DMS 273 (cell line): ENCODE data around the gene OR5B17.
"Not testable (repeated sequence)": the region's sequence is repeated elsewhere in the genome, so short reads cannot be mapped to it uniquely, and the experiment has no call there.

ENCODE experiments used
- DNase-seq: peaks from one replicate; lab custom pipeline; 2025; ENCODE audit not compliant: unreplicated experiment; lab: John Stamatoyannopoulos, UW

The OR5B17 gene

DNA sequence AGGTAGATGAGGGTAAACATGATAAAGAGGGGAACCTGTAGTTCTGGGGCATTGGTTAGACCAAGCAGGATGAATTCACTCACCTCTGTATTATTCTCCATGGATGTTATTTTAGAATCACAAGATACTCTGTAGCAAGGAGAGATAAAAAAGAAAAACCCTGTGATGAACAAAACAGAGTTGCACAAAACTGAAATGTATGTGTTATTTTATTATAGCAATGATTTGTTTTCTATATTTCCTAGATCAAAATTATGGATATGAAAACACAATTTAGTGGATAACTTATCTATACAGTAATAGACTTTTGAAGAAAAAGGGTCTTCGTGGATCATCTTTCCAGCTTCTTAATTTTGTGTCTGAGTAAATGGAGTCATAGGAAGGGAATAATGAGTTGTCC lies at the start of gene OR5B17:
TSS of gene OR5B17 (minus strand) at position 101 of the 400 bp plus-strand sequence. CDS start at position 101, 0 bp downstream.
- DNase-seq, result no peak

DNA sequence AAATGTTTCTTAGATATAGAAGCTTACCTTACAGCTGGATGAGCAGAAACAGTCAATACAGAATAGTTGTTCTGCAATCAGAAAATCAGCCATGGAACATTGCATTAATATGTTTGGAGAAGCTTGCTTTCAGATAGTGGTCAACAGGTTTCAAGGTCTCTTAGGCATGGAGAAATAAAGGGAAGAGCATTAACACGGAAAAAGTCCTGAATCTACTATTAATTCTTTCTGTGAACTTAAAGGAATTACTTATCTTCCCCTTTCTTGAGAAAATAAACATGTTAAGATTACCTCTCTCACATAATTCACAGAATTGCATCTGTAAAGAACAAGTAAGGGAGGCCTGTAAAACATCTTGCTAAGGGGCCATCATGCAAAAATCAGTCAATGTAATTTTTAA lies 47.9 kb upstream of the OR5B17 start, which contains the start of gene OR5B3:
TSS of gene OR5B3 (minus strand) at position 101 of the 400 bp plus-strand sequence. CDS start 3,465 bp downstream, outside the sequence.
- DNase-seq, result no peak

DNA sequence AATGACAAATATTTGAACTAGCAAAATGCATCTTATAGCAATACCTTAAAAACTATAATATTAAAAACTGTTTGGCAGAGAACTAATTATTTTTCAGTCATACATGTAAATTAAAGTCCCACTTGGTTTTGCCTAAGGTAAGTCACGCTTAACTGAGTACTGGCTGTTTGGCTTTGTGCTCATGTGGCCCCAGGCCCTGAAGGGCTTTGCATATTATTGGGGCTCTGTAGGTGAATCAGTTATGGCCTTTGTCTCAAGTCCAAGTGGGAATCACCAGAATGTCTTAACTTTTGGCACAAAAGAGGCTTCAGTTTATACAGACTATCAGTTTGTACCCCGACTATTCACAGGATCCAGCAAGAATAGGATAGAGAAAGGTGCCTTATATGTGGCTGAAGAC lies 40.8 kb upstream of the OR5B17 start:
- DNase-seq, result not testable (repeated sequence)

DNA sequence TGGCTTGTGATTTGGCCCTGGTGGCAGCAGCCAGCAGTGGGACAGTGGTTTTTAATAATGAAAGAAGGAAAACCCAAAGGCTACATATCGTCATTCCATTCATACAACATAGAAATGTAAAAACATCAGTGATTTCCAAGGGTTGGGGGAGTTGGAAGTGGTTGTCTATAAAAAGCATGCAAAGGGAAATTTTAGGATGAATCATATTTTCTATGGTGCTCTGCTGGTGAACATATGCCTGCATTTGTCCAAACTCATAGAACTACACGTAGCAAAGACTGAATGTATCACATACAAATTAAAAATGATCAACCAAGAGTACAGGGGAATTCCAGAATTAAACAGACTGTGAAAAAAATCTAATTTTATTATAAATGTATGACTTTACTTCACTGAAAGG lies 36.7 kb upstream of the OR5B17 start:
- DNase-seq, result no peak

DNA sequence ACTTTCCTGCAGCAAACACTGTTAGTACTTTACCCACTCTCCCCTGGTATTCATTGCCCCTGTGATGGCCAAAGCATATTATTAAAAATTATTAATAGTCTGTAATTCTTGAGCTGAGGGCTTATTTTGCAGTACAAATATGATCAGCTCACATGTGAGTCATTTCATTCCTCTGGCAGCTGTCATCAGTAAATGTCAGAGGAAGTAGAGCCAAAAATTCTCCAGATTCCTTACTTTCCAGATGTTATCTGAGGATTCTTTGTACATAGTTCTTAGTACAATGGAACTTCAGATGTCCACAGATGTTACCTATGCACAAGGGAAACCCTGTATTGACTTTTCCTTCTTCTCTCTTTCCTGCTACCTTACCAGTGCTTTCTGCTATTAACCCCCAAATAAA lies 35.3 kb upstream of the OR5B17 start:
- DNase-seq, result no peak

DNA sequence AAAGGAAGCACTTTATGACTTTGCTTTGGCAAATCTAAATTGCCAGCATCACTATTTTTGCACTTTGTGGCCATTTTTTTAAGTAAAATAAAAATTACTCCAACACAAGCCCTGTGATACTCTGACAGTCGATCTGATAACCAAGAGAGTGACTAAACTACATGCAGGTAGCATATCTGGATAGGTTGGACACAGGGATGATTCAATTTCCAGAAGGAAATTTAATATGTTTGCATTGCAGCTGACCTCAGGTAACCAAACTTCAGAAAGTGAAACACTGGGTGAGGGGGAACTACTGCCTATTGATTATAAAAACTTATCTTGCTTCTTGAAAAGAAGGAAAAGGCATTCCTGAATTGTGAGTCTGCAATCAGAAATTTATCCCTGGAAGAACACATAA lies 33.9 kb upstream of the OR5B17 start:
- DNase-seq, result no peak

DNA sequence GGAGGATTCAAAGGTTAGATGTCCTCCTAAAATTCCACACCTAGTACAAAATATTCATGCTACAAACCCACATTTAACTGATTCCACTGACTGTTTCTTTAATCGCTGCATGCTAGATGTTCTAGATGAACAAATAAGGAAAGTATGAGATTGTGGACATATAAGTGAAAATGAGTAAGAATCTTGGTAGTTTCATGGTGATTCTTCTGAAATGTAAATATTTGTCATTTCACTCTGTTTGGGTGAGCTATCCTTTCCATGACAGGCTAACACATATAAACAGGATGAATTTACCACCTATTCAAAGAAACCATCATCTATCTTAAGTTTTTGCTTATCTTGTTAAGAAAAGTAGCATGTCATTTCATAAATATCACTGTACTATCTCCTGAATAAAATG lies 33.0 kb upstream of the OR5B17 start:
- no peak for DNase-seq

DNA sequence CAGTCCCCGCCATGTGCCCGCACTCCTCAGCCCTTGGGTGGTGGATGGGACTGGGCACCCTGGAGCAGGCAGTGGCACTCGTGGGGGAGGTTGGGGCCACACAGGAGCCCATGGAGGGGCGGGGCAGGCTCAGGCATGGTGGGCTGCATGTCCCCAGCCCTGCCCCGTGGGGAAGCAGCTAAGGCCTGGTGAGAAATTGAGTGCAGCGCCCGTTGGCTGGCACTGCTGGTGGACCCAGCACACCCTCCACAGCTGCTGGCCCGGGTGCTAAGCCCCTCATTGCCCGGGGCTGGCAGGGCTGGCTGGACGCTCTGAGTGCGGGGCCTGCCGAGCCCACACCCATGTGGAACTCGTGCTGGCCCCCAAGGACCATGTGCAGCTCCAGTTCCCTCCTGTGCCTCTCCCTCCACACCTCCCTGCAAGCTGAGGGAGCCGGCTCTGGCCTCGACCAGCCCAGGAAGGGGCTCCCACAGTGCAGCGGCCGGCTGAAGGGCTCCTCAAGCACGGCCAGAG lies 31.7 kb upstream of the OR5B17 start:
- DNase-seq, result no peak

DNA sequence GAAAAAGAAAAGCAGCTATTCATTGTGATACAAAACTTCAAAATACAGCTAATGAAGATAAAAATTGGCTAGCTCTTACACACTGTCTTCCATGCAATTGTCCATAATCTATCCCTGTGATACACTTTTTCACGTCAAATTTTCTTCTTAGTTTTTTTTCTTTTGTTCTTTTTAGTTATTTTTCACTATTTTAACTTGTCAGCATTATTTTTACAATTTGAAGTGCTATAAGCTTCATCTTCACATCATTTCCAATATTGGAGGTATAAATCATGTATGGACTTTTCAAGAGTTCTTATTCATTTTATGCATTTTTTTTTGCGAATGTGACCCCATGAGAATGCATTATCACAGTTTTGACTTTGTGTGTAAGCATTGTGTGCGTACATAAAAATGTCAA lies 4.1 kb downstream of the OR5B17 start:
- DNase-seq, result no peak

DNA sequence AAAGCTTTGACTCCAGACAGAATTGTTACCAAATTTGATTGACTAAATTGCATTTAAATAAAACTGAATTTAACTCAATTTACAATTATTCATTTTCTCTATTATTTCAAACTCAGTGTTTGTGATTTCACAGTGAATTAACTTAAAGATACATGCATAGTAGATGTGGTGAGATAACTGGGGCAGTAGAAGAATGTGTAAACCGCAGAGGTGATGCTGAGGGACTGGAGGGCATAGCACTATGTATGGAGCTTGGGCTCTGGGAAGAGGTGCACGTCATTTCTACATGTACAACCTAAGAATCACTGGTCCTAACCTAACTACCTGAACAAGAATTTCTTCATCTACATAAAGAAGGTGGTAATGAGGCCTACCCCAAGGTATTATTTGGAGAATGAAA lies 13.7 kb downstream of the OR5B17 start:
- DNase-seq, result no peak

DNA sequence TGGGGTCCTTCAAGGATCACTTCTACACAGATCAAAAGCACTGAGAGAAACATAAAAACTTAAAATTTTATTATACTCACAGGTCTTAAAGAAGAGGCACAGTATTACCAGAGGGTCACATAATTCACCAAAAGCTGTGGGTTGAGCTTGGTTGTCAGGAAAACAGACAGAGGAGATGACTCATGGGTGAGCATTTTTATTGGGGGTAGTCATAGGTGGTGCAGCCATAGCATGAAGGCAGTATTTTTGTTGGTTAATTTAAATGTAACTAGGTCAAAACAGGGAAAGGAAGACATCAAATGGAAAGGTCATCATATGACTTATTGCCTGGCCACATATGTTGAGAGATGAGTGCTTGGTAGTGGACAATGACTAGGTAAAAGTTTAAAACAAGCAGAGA lies 24.2 kb downstream of the OR5B17 start:
- no peak for DNase-seq

DNA sequence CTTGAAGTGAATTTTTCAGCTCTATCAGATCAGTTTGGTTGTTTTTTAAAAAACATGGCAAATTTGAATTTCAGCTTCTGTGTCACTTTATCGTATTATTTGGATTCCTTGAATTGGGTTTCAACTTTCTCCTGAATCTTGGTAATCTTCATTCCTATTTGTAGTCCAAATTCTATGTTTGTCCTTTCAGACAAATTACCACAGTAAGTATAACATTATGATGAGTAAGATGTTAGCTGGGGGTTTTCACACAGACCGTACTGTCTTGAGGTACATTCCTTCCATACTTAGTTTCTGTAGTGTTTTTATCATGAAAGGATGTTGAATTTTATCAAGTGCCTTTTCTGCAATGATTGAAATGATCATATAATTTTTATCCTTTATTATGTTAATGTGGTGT lies 28.0 kb downstream of the OR5B17 start:
- DNase-seq, result no peak

DNA sequence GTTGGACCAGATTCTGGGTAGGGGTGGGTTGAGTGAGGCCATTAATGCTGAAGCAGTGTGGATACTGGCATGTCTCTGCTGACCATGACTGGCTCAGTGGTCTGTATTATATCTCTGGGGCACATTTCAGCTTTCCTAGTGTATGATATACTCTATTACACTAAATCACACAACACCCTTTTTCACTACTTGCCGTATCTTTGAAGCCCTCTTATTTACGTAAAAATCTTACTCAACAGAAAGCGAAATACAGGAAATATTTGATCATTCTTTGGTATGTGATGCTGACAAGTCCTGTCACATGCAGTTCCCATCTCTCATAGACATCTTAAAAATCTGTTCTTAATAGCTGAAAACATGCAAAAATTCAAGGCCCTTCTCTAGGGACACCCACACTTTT lies 40.3 kb downstream of the OR5B17 start:
- no peak for DNase-seq

DNA sequence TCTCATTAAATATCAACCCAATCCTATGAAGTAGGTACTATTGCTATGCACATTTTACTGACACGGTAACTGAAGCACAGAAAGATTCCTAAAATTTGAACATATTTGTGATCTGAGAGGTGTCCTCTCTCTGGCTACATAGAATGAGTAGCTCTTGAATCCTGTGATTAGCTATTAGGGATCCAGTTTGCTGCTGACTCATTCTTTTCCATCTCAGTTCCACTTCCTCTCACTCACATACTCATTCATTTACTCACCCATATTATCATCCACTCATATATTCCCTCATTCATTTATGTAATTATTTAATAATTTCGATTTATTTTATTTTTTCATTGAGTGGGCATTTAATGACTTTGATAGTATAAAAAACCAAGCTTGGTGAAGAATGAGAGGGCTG lies 42.7 kb downstream of the OR5B17 start:
- no peak for DNase-seq
